ENCODE results near the gene NPDC1.

The NPDC1 gene

DNA sequence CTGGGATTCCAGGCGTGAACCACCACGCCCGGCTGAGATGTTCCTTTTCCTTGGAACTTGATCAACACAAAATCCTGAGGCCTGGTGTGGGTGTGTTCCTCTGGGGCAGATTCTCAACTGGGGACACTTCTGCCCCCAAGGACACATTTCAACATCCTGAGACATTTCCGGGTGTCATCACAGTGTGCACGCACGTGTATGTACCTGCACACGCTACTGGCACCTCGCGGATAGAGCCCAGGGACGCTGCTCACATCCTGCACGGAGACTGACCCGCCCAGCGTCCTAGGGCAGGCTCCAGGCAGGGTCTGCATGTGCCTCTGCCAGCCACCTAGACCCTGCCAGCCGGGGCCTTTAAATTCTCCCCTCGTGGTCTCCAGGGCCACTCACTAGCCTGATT lies 16.4 kb upstream of the NPDC1 start:
- Histone ChIP-seq H3K4me3 (ENCODE audit: low read length) (no peak overlapping the region), H3K27ac (ENCODE audit: low read length) (no peak overlapping the region)

DNA sequence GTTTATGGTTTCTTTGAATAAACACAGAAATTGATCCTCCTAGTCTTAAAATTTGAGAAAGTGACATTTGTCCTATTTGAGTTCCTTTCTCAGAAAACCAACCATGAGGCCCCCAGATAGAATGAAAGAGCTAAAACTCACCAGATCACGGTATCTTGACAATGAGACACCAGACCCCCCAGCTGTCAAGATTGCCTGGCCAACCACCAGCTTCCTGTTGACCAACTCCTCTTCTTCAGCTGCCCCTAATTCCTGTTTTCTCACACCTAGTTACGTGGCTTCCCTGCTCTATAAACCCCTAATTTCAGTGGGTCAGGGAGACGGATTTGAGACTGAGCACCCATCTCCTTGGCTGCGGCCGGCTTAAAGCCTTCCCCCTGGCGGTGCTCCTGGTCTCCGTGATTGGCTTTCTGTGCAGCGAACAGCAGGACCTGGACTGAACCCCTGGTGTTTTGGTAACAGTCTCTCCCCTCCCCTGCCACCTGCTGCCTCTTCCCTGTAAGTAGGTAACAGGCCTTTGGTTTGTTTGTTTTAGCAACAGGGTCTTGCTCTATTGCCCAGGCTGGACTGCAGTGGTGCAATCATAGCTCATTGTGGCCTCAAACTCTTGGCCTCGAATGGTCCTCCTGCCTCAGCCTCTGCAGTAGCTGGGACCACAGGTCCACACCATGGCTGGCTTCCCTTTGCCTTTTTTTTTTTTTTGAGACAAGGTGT lies 12.7 kb upstream of the NPDC1 start:
- H3K27ac ChIP-seq (ENCODE audit: low read length), result no peak overlapping the region

More for the DNA sequence above, 16.4 kb upstream of the NPDC1 start:
- Histone ChIP-seq H3K79me2 (ENCODE audit: low read length) (peaks cover 14% of the 10 kb centered on the region), H4K20me1 (ENCODE audit: insufficient read depth, low read length) (no peaks in the 10 kb centered on the region), H3K9ac (ENCODE audit: low read length) (no peak overlapping the region), H3K9me3 (replicated peaks; ENCODE audit: insufficient read depth, low read length) (no peaks in the 10 kb centered on the region), H2AFZ (ENCODE audit: low read length) (no peak overlapping the region), H3F3A (ENCODE audit: insufficient read depth, low read length) (no peaks in the 10 kb centered on the region), H3K36me3 (replicated peaks; ENCODE audit: insufficient read depth, low read length) (no peaks in the 10 kb centered on the region), H3K9me2 (replicated peaks; ENCODE audit: insufficient read depth, low read length) (no peaks in the 10 kb centered on the region), H3K4me1 (ENCODE audit: low read length) (no peaks in the 10 kb centered on the region), H3K4me2 (ENCODE audit: low read depth, low read length) (no peak overlapping the region), H3K27me3 (replicated peaks; ENCODE audit: insufficient read depth, low read length) (peaks cover 25% of the 10 kb centered on the region)
- no peak for DNase-seq
- no peak for TF ChIP-seq EZH2 (optimal IDR thresholded peaks at IDR 0.05; ENCODE audit: low read depth, low read length)
- no peak for TF ChIP-seq EZH2phosphoT487 (IDR thresholded peaks at IDR 0.05; ENCODE audit: low read length)
- TF ChIP-seq, protein P1, sequence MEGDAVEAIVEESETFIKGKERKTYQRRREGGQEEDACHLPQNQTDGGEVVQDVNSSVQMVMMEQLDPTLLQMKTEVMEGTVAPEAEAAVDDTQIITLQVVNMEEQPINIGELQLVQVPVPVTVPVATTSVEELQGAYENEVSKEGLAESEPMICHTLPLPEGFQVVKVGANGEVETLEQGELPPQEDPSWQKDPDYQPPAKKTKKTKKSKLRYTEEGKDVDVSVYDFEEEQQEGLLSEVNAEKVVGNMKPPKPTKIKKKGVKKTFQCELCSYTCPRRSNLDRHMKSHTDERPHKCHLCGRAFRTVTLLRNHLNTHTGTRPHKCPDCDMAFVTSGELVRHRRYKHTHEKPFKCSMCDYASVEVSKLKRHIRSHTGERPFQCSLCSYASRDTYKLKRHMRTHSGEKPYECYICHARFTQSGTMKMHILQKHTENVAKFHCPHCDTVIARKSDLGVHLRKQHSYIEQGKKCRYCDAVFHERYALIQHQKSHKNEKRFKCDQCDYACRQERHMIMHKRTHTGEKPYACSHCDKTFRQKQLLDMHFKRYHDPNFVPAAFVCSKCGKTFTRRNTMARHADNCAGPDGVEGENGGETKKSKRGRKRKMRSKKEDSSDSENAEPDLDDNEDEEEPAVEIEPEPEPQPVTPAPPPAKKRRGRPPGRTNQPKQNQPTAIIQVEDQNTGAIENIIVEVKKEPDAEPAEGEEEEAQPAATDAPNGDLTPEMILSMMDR (IDR thresholded peaks at IDR 0.05; ENCODE audit: low read length), result no peak

DNA sequence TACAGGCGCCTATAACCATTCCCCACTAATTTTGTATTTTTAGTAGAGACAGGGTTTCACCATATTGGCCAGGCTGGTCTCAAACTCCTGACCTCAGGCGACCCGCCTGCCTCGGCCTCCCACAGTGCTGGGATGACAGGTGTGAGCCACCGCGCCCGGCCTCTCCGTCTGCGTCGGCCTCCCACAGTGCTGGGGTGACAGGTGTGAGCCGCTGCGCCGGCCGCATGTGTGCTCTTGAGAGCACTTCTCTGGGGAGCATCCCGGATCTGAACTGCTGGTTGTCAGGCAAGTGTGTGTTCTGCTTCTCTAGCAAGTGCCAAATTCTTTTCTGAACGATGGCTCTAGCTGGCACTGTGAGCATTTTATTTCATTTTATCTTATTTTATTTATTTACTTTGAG lies 11.6 kb upstream of the NPDC1 start:
- Histone ChIP-seq H3K79me2 (ENCODE audit: low read length) (no peaks in the 10 kb centered on the region), H3K9ac (ENCODE audit: low read length) (no peak overlapping the region), H4K20me1 (ENCODE audit: insufficient read depth, low read length) (no peaks in the 10 kb centered on the region), H3K9me3 (replicated peaks; ENCODE audit: insufficient read depth, low read length) (no peaks in the 10 kb centered on the region), H3F3A (ENCODE audit: insufficient read depth, low read length) (no peaks in the 10 kb centered on the region), H3K27ac (ENCODE audit: low read length) (no peak overlapping the region), H3K36me3 (replicated peaks; ENCODE audit: insufficient read depth, low read length) (no peaks in the 10 kb centered on the region), H2AFZ (ENCODE audit: low read length) (no peak overlapping the region), H3K4me3 (ENCODE audit: low read length) (no peak overlapping the region), H3K27me3 (replicated peaks; ENCODE audit: insufficient read depth, low read length) (peaks cover 54% of the 10 kb centered on the region), H3K4me2 (ENCODE audit: low read depth, low read length) (no peak overlapping the region), H3K4me1 (ENCODE audit: low read length) (no peaks in the 10 kb centered on the region), H3K9me2 (replicated peaks; ENCODE audit: insufficient read depth, low read length) (no peaks in the 10 kb centered on the region)
- no peak for DNase-seq
- TF ChIP-seq EZH2 (optimal IDR thresholded peaks at IDR 0.05; ENCODE audit: low read depth, low read length), result no peak

More for the DNA sequence above, 12.7 kb upstream of the NPDC1 start:
- Histone ChIP-seq H4K20me1 (ENCODE audit: insufficient read depth, low read length) (no peaks in the 10 kb centered on the region), H3K36me3 (replicated peaks; ENCODE audit: insufficient read depth, low read length) (no peaks in the 10 kb centered on the region), H3K4me1 (ENCODE audit: low read length) (no peaks in the 10 kb centered on the region), H3K27me3 (replicated peaks; ENCODE audit: insufficient read depth, low read length) (peaks cover 43% of the 10 kb centered on the region), H3K9me2 (replicated peaks; ENCODE audit: insufficient read depth, low read length) (no peaks in the 10 kb centered on the region), H3K4me3 (ENCODE audit: low read length) (no peak overlapping the region), H3K9me3 (replicated peaks; ENCODE audit: insufficient read depth, low read length) (no peaks in the 10 kb centered on the region), H3F3A (ENCODE audit: insufficient read depth, low read length) (no peaks in the 10 kb centered on the region), H3K9ac (ENCODE audit: low read length) (no peak overlapping the region), H3K79me2 (ENCODE audit: low read length) (no peaks in the 10 kb centered on the region), H3K4me2 (ENCODE audit: low read depth, low read length) (no peak overlapping the region), H2AFZ (ENCODE audit: low read length) (no peak overlapping the region)
- no peak for DNase-seq
- TF ChIP-seq, protein P1 (IDR thresholded peaks at IDR 0.05; ENCODE audit: low read length), result no peak
- TF ChIP-seq EZH2 (optimal IDR thresholded peaks at IDR 0.05; ENCODE audit: low read depth, low read length) (no peak), EZH2phosphoT487 (IDR thresholded peaks at IDR 0.05; ENCODE audit: low read length) (no peak)

DNA sequence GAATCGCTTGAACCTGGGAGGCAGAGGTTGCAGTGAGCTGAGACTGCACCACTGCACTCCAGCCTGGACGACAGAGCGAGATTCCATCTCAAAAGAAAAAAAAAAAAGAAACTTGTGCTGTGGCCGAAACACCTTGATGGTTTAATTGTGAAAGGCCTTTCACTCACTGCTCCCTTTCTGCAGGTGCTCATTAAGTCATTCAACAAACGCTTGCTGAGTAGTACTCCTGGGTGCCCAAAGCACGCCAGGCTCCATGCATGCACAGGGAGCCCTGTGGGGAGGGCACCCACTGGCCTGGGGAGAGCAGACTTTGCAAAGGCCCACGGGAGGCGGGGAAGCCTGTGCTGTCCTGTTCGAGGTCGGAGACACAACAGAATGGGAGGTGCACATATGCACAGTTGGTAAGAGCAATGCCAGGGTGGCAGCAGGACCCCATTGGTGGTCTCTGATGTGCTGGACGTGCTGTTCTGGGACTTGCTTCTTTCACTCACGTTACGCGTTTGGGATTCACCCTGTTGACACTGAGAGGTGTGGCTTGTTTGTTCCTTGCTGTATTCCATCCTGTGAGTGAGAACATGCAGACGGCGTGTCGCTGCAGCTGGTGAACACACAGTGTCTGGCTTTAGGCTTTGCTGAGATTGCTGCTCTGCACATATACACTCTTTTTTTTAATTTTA lies 10.9 kb upstream of the NPDC1 start:
- H3K27ac ChIP-seq (ENCODE audit: low read length), result no peak overlapping the region
- H3K9me3 ChIP-seq (replicated peaks; ENCODE audit: insufficient read depth, low read length), result no peaks in the 10 kb centered on the region
- no peaks in the 10 kb centered on the region for H3K36me3 ChIP-seq (replicated peaks; ENCODE audit: insufficient read depth, low read length)
- no peak overlapping the region for H3K9ac ChIP-seq (ENCODE audit: low read length)
- H3K9me2 ChIP-seq (replicated peaks; ENCODE audit: insufficient read depth, low read length), result no peaks in the 10 kb centered on the region
- DNase-seq, result no peak
- H3K79me2 ChIP-seq (ENCODE audit: low read length), result no peaks in the 10 kb centered on the region
- H4K20me1 ChIP-seq (ENCODE audit: insufficient read depth, low read length), result no peaks in the 10 kb centered on the region
- H2AFZ ChIP-seq (ENCODE audit: low read length), result no peak overlapping the region
- no peaks in the 10 kb centered on the region for H3F3A ChIP-seq (ENCODE audit: insufficient read depth, low read length)
- peaks cover 61% of the 10 kb centered on the region for H3K27me3 ChIP-seq (replicated peaks; ENCODE audit: insufficient read depth, low read length)
- H3K4me3 ChIP-seq (ENCODE audit: low read length), result no peak overlapping the region
- no peaks in the 10 kb centered on the region for H3K4me1 ChIP-seq (ENCODE audit: low read length)
- H3K4me2 ChIP-seq (ENCODE audit: low read depth, low read length), result no peak overlapping the region
- TF ChIP-seq EZH2 (optimal IDR thresholded peaks at IDR 0.05; ENCODE audit: low read depth, low read length), result no peak
- TF ChIP-seq, protein P1 (IDR thresholded peaks at IDR 0.05; ENCODE audit: low read length), result no peak
- TF ChIP-seq EZH2phosphoT487 (IDR thresholded peaks at IDR 0.05; ENCODE audit: low read length), result no peak
